Measurements from ENCODE around the gene MYH13. TPM values are rescaled to one million over a fixed set of nuclear protein-coding genes. Genes with fewer than 3 reads are reported as not detected.

MYH13 gene
- not detected in 2 replicates for total RNA-seq

DNA sequence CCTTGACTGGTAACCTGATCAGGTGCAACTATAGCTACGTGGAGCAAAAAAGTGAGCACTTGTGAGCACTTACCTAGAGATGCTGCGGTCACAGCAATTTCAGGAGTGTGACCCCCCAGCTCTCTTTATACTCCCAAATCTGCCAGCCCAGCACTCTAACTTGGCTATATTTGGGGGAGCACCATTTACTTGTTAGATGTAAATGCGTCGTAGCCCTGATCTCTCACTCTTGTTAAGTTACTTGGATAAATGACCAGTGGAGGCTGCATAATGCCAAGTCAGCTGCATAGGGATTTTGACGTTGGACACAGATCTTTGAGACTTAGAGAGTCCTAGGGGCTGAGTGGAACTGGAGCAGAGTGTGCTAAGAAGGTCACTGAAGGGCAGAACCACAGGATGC lies at the start of gene MYH13:
TSS of gene MYH13 (minus strand) at position 101 of the 400 bp plus-strand sequence. CDS start 8,476 bp downstream, outside the sequence.
- no peak for DNase-seq (ENCODE audit: low read depth, low spot score)

- no peak for DNase-seq (ENCODE audit: low read depth, low spot score)
Measured at GRCh38 chr17:10421900-10422542, 49.2 kb upstream of the MYH13 start, which contains the start of gene MYH8. Gene MYH8 (minus strand): TSS chr17:10421950. CDS start chr17:10420227, 1,723 bp downstream.

DNA sequence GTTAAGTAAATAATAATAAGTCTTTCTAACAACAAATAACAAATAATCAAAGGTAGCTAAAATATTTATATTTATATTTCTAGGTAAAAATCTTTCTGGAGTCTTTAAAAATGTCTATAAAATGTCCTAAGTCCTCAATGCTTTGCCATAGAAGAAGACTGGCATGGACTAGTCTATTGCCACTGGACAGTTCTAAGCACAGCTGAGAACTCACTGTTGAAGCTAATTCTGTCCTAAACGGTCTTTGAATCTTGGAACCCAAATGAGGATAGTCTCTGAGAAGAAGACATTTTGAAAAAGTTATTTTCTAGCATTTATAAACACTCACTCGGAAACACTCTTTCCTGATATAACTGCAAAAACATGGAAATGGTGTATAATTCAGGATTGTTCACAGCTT lies 48.4 kb upstream of the MYH13 start:
- DNase-seq (ENCODE audit: low read depth, low spot score) = no peak

DNA sequence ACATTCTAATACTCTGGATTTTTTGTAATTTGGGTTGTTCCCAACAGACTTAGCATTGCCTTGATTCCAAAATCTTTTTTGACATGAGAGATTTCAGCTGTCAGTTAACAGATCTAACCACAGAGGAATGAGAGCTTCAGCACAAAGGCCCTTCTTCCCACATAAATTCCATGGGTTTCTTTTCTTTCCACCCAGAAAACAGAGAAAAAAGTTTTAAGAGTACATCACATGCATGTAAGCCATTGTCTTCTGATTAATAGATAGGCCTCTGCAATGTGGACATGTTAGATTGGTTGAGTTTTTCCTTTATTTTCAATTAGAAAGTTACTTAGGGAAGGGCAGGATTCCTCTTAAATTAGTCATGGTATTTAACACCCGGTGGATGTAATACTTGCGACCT lies 48.0 kb upstream of the MYH13 start:
- no peak for DNase-seq (ENCODE audit: low read depth, low spot score)

GRCh38 chr17:10417431-10417830 lies 44.6 kb upstream of the MYH13 start:
- no peak for DNase-seq (ENCODE audit: low read depth, low spot score)

- DNase-seq (ENCODE audit: low read depth, low spot score) = no peak
Measured at GRCh38 chr17:10415161-10415560, 42.4 kb upstream of the MYH13 start.

GRCh38 chr17:10403589-10403988 lies 30.8 kb upstream of the MYH13 start:
- DNase-seq (ENCODE audit: low read depth, low spot score) = no peak

- no peak for DNase-seq (ENCODE audit: low read depth, low spot score)
Measured at GRCh38 chr17:10398352-10398751, 25.5 kb upstream of the MYH13 start.

GRCh38 chr17:10396524-10397163 lies 23.8 kb upstream of the MYH13 start:
- no peak for DNase-seq (ENCODE audit: low read depth, low spot score)

GRCh38 chr17:10394201-10394887 lies 21.5 kb upstream of the MYH13 start:
- no peak for DNase-seq (ENCODE audit: low read depth, low spot score)

GRCh38 chr17:10392880-10393279 lies 20.1 kb upstream of the MYH13 start:
- DNase-seq (ENCODE audit: low read depth, low spot score) = no peak

DNA sequence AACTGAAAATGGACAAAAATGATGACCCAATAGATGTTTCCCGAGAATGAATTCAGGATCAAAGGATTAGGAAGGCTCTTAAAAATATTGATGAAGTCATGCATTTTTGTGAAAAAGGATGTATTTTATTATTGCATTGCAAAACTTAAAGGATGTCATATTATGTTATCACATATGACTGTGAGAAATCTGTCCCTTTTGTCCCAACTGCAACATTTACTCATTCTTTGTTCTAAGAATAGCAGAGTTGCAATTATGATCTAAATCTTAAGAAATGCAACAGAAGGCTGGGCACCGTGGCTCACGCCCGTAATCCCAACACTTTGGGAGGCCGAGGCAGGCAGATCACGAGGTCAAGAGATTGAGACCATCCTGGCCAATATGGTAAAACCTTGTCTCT lies 13.1 kb upstream of the MYH13 start:
- DNase-seq (ENCODE audit: low read depth, low spot score) = no peak

GRCh38 chr17:10384175-10384574 lies 11.4 kb upstream of the MYH13 start:
- no peak for DNase-seq (ENCODE audit: low read depth, low spot score)

DNA sequence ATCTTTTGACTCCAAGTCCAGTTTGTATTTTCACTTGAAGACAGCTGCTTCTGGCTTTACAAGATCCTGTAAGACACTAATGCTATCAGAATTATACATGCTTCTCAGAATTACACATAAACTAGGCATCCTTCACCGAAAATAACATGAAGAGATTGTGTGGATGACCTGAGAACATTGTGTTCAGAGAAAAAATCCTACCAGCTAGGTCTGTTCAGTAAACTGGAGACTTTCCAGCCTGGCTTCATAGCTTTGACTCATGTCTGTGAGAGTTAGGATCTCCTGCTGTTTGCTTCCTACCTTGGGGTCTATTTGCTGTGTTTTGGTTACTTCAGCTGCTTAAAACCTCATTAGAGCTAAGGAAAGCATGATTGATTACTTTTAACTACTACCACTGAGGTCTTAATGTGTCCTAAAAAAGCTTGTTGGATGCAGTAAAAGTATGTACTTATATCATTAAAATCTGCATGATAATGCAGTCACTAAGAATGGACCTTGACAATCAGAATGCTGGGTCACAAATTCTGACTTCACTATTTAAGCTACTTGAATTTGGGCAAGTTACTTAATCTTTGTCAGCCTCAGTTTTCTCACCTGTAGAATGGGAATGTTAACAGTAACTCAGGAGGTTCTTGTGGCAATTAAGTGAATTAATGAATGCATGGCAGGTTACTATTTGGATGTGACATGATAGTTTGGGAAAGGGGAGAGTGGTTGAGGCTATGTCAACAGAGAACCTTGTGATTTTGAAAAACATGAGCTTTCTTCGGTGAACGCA lies 8.0 kb upstream of the MYH13 start:
- no peak for DNase-seq (ENCODE audit: low read depth, low spot score)

GRCh38 chr17:10370016-10370608 lies 2.7 kb downstream of the MYH13 start:
- DNase-seq (ENCODE audit: low read depth, low spot score) = no peak

- no peak for DNase-seq (ENCODE audit: low read depth, low spot score)
Measured at GRCh38 chr17:10369239-10369638, 3.6 kb downstream of the MYH13 start.

GRCh38 chr17:10368561-10368960 lies 4.2 kb downstream of the MYH13 start:
- no peak for DNase-seq (ENCODE audit: low read depth, low spot score)

DNA sequence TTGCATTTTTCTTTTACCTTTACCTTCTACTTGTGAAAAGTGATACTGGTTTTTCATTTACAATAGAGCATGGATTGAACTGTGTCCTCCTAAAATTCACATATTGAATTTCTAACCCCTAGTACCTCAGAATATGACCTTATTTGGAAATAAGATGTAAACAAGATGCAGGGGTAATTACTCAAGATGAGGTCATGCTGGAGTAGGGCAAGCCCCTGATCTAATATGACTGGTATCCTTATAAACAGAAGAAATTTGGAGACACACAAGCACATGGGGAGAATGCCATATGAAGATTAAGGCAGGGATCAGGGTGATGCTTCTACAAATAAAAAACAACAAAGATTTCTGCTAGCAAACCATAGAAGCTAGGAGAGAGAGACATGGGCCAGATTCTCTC lies 12.2 kb downstream of the MYH13 start:
- no peak for DNase-seq (ENCODE audit: low read depth, low spot score)

GRCh38 chr17:10357768-10358167 lies 15.0 kb downstream of the MYH13 start:
- no peak for DNase-seq (ENCODE audit: low read depth, low spot score)

DNA sequence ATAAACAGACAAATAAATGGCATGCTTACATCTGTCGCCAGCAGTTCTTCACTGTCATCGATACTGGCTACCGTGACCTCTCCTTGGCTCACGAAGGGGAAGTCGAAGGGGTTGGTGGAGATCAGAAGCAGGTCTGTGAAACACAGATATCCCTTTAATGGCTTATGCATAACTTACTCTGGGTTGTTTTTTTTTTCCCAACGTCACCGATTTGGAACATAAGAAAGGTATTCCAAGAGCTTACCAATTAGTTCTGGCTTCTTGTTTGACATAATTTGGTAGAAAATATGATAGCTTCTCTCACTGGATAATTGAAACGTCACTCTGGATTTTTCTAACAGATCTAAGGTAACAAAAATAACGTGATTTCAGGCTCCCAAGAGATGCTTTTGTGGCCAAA lies 18.2 kb downstream of the MYH13 start:
- DNase-seq (ENCODE audit: low read depth, low spot score) = no peak

GRCh38 chr17:10352893-10353292 lies 19.9 kb downstream of the MYH13 start:
- no peak for DNase-seq (ENCODE audit: low read depth, low spot score)

Data from pulmonary artery endothelial cell (primary cell).